ENCODE results near the gene RIMBP2.

GRCh38 chr12:130764073-130764472 is 48.0 kb upstream of the RIMBP2 start:
- no peak for TF ChIP-seq CTCF (IDR thresholded peaks at IDR 0.05)
- no peak for TF ChIP-seq EP300 (IDR thresholded peaks at IDR 0.05)

Measured in tibial nerve (tissue), 4 donors.